ENCODE data around the gene SLCO2A1.

SLCO2A1 gene

DNA sequence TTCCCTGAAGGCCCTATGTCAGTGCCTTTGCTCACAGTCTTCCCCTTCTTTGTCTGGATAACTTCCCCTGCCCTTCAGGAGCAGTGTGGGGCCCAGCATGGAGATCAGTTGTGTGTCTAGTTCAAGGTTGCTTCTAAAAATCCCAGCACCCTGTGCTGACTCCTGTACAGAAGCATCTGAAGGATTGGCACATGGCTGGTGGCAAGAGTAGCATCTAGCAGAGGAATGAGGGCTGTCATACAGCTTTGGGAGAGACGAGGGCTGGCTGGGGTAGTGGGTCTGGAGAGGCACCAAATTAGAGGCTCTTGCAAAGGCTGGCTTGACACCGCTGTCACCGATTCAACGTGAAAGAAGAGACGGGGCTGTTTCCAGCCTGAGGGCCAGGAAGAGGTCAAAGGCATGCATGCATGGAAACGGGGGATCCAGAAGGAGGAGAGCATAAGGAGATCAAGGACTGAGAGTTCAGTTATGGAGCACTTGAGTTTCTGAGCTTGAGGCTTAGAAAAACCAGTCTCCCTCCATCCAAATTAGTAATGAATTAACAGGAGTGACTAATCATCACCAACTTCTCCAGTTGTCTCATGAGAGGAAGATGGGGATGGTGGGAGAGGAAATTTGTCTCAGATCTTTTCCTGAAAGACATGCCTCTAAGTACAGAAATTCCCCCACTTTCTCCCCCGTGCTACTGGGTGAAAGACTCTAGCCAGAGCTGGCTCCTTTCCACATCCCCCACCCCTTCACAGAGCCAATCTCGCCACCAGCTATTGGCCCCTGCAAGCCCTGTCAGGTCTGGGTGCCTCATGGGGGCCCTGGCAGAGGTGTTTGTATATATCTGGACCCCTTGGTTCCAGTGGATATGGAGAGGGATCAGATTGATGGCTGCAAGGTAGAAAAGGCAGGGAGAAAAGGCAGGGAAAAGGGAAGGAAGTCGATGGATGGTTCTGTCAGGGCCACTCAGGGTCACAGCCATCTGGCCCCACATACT lies 45.9 kb downstream of the SLCO2A1 start:
- no peak for DNase-seq (ENCODE audit: extremely low read depth in 1 of 2, low read depth in 1 of 2)

DNA sequence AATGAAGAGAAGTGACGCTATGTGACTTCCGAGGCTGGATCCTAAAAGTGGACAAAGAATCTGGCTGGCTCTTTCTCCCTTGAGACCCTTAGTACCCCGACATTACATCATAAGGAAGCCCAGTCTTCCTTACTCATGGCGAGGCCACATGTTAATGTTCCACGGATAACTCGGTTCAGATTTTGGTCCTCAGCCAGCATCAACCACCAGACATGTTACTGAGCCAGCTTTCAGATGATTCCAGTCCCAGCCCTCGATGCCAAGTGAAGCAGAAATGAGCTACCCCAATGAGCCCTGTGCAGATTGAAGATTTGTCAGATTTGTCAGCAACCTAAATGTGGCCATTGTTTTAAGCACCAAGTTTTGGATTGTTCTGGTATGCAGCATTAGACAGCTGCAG lies 46.6 kb downstream of the SLCO2A1 start:
- no peak for DNase-seq (ENCODE audit: extremely low read depth in 1 of 2, low read depth in 1 of 2)

DNA sequence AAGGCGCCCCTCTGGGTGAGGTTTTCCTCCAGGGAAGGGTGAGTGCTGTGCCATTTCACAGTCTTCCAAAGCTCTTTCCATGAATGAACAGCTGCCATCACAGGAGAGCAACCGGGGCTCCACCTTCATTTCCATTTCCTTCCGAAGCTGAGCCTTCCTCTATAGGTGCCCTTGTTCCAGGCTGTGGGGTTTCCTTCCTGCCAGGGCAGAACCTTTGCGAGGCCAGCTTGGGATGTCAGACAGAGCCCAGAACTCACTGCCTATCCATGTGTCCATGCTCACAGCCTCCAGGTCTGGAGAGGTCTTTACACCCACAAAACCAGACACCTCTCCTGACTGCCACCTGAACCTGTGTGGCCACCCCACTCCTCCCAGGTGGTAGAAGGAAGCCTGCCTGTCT lies 49.2 kb downstream of the SLCO2A1 start:
- no peak for DNase-seq (ENCODE audit: extremely low read depth in 1 of 2, low read depth in 1 of 2)

DNA sequence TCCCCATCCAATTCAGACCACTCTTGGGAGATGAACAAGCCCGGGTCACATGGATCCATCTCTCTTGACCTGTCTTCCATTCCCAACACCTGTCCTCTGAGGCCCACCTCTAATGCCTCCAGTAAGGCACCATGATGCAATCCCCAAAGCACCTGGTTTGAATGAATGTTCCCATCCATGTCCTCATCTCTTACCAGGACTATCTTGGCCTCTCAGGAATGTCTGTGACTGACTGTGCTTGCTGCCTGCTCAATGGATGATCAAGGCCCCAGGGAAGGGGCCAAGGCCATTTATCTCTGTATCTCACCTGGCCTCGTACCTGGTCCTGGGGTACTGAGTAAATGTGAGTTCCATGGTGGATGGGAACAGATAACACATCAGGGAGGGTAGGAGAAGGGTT lies 49.7 kb downstream of the SLCO2A1 start:
- no peak for DNase-seq (ENCODE audit: extremely low read depth in 1 of 2, low read depth in 1 of 2)

DNA sequence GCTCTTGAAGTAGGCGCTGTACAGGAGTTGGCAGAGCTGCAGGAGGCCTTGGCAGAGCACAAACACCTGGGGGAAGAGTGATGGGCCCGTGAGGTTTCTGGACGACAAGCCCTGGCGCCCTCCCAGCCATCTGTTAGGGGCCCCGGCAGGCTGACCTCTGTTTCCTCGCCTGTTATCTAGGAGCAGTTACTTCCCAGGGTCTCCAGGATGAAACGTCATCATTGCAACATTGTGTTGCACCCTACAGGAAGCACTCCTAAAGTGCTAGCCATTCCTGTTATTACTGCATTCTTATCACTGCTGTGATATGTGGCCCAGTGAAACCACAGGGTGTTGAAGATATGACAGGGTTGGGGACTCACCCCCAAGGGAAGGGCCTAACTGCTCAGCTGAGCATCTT lies 50.2 kb downstream of the SLCO2A1 start:
- DNase-seq (ENCODE audit: extremely low read depth in 1 of 2, low read depth in 1 of 2): no peak

DNA sequence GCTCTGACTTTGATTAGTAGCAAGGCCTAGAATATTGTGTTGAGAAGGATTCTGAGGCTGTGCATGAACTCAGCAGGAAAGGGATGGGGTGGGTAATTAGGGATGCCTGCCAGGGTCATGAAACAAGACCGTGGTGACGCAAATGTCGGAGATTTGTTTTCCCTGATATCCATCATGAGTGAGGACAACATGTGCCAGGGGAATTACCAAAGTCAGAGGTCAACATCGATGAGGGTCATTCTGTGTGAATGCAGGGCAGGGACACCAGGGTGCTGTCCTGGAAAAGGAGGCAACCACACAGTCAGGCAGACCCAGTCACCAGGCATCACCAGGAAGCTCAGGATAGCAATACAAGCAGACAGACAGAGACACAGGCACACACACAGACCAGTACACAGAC lies 52.2 kb downstream of the SLCO2A1 start:
- DNase-seq (ENCODE audit: extremely low read depth in 1 of 2, low read depth in 1 of 2): no peak

DNA sequence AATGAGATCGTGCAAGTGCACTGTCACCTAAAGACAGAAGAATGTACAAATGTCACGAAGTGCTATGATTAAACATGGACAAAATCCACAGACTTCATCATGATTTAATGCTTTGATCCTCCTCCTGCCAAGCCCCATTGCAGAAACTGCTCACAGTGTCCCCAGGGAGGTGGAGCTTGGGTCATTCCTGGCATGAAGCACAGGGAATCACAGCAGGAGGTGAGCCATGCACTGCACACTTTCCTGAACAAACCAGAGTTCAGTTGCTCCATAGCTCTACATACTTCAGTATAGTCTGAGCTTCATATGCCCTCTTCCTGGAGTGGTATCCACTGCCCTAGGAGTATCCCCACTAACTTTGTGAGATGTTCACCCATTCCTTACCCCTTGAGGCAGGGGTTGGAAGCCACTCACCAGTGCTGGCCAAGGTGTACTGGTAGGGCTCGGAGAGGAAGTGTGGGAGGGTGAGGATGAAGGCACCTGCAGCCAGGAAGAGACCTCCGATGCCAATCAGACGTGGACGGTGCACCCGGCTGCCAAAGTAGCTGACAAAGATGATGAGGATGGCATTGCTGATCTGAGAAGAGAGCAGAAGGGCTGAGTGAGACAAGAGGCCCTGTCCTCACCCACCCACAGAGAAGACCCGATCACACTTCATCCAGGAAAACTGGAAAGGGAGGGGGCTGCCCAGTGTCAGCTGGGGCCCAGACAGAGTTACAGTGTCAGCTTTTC lies 56.3 kb downstream of the SLCO2A1 start:
- no peak for DNase-seq (ENCODE audit: extremely low read depth in 1 of 2, low read depth in 1 of 2)

DNA sequence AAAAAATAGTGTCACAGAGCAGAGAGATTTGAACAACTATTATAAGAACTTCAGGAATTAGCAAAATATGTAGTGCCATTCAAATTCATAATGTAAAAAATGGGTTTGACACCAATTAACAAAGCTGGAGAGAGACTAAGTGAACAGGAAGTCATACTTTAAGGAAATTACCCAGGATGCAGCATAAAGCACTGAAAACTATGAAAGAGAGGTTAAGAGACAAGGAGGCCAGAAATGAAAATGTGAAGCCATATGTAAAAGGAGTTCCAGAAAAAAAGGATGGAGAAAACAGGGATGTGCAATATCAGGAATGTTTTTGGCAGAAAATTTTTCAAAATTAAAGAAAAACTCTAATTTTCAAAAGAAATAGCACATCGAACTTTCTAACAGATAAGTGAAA lies 57.6 kb downstream of the SLCO2A1 start:
- no peak for DNase-seq (ENCODE audit: extremely low read depth in 1 of 2, low read depth in 1 of 2)

DNA sequence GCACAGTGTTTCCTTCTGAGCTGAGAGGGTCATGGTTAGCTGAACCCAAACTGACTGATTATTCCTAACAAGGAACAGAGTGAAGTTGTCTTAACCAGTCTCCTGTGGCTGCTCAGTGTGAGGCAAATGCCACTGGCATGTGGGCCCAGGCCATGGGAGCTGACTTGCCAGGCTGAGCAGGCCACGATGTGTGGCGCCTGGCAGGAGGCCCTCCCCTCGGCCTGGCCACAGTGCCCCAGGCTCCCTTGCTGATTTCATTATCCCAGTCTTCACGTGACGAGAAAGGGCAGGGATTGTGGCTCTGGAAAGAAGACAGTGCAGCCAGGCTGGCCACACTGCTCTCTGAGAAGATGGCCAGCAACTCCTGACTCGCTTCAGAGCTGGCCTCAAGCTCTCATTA lies 58.8 kb downstream of the SLCO2A1 start:
- no peak for DNase-seq (ENCODE audit: extremely low read depth in 1 of 2, low read depth in 1 of 2)

DNA sequence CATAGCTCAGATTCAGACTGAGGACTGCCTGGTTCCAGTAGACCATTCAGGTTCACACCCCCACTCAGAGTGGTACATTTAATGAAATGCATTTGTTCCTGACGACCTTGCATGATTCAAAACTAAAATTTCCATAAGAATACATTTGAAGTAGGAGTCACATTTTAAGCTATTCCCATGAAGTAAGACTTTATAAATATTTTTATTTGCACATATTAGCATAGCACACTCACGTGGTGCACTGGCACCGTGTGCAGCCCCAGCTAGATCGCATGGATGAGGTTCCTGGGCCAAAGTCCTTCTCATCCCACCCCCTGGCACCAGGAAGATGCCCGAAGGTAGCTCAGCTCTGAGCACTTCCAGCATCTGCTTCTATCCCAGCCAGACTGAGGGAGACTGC lies 59.4 kb downstream of the SLCO2A1 start:
- DNase-seq (ENCODE audit: extremely low read depth in 1 of 2, low read depth in 1 of 2): no peak

DNA sequence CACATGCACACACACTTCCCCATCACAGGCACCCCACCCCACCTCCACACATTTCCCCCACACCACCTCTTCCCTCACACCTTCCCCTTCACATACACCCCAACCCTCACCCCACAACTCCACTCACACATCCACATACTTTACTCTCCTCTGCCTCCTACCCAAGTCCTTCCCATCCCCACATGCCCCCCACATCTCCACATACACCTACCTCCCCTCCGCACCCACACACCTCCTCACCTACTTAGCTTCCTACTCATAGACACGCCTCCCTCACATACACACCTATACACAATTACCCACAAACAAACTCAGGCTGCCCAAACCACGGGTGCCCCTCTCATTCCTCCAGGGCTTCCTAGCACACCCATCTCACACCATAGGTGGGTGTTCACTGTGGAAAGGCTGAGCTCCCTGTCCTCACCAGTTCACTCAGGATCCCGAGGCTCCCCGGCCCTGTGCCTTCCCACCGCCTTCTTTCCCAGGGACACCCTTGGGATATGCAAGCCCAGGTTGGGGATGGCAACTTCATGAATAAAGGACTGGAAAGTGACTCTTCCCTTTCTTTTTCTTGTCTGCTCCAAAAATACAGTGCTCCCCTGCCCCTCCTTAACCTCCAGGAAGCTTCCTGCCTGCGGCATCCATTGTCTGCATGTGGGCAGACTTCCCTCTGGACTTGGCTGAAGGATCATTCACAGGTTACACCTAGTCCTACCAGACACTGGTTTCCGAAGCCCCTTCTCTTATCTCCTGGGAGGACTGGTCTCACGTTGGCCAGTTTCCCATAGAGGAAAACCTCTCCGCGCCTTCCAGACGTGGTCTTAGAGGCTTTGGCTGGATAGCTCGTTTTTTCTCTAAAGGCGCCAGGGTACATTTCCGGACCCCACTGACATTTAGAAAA lies 61.5 kb downstream of the SLCO2A1 start:
- no peak for DNase-seq (ENCODE audit: extremely low read depth in 1 of 2, low read depth in 1 of 2)

DNA sequence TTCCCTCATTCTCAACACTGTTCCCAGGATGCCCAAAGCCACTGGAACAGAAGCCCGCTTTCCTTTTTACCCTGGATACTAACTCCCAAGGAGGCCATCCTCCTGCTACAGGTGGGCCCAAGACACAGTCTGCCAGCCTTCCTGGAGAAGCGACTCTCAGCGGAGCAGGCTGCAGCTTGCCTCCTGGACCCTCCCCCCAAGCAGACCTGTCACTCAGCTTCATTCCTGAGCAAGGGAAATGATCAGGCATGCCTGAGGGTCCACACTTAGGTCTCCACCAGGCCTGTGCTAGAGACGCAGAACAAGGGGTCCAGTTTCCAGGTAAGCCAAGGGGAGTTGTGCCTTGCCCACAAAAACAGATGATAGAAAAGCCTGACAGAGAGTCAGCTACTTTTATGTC lies 62.8 kb downstream of the SLCO2A1 start:
- DNase-seq (ENCODE audit: extremely low read depth in 1 of 2, low read depth in 1 of 2): no peak

DNA sequence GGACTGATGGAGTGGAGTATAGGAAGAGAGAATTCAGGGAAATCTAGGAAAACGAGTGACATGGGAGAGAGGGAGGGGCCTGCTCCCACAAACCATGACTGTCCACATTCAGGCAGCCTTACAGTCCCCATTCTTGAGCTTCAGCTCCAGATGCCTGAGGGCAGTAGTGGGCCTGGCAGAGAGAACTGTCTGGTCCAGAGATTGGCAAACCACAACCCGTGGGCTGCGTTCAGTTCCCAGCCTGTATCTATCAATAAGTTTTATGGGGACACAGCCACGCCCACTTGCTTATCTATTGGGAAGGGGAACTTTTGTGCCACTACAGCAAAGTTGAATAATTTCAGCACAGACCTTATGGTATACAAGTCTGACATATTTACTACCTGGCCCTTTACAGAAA lies 63.8 kb downstream of the SLCO2A1 start:
- DNase-seq (ENCODE audit: extremely low read depth in 1 of 2, low read depth in 1 of 2): no peak

DNA sequence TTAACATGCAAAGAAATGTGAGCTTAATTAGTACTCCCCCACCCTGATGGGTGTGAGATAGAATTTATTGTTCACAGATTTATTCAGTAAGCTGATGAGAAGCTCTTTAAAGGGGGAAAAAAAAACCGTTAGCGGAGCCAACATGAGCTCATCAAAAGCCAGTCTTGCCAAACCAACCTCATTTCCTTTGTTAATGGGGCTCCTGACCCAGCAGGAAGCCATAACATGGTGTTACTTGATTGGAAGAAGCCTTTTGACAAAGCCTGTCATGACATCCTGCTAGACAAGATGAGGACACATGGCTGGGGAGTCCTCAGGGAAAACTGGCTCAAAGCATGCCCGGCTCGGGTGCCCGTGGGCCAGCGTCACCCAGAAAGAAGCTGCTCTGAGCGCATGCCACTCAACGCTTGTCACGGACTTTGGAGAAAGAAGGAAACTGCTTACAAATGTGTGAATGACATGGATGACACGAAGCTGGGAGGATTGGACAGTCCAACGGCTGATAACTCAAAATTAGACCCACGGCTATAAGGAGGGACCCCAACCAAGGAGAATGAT lies 64.6 kb downstream of the SLCO2A1 start:
- no peak for DNase-seq (ENCODE audit: extremely low read depth in 1 of 2, low read depth in 1 of 2)

DNA sequence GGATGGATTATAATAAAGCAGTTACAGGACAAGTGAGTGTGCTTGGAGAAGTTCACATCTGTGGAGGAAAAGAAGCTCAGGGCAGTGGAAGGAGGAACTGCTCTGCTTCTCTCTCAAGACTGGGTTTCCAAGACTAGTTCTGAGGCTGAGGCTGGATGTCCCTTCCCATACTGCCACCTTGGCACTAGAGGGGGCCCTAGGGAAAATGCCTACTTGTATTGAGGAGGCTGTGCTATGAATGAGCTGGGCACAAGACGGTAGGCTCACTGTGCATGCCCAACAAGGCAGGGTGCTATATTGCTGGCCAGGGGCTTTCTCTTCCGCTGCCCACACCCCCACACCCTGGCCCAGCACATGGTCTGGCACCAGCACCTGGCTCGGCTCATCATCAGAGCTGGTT lies 65.2 kb downstream of the SLCO2A1 start:
- no peak for DNase-seq (ENCODE audit: extremely low read depth in 1 of 2, low read depth in 1 of 2)

DNA sequence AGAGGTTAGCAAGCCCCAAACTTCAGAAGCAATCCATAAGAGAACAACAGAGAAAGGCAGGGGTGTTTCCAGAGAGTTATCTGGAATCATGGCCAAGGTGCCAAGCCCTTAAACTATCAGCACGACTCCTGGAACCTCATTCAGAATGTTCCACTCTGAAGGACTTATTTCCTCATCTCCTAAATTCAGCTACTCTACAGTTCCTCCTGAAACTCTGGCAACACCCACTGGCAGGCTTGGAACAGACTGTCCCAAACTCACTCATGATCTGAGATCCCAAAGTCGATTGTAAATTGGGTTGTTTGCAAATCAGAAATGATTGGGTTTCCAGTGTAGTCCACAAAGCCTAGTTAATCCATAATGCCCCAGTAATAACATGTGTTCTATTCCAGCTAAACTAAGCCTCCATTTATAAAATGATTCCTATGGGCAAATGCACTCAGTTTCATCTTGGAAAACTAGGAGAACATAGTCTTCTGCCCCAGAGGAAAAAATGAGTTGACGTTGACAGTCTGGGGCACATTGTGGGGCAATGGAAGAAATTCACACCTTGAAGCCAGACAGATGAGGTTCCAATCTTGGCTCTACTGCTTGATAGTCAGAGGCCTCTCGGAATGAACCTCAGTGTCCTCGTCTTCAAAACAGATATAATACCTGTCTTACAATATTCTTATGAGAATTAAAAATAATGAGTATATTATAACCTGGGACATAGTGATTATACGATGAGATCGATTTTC lies 65.9 kb downstream of the SLCO2A1 start:
- no peak for DNase-seq (ENCODE audit: extremely low read depth in 1 of 2, low read depth in 1 of 2)

DNA sequence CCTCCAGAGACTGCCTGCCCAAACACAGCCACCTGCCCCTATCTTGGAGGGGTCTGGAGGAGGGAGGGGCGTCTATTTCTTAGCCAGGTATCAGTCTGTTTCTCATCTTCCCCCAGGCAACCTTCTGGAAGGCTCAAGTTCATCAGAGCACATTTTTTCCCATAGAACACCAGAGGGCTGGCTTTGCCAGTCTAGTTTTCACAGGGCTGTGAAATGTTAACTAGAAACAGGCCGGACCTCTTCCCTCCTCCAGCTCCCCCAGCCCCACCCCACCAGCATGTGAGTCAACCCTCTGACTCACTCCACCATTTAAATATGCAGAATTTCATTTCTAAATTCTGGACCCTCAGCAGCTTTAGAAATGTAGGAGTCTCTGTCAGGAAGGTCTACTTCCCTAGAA lies 66.9 kb downstream of the SLCO2A1 start:
- no peak for DNase-seq (ENCODE audit: extremely low read depth in 1 of 2, low read depth in 1 of 2)

DNA sequence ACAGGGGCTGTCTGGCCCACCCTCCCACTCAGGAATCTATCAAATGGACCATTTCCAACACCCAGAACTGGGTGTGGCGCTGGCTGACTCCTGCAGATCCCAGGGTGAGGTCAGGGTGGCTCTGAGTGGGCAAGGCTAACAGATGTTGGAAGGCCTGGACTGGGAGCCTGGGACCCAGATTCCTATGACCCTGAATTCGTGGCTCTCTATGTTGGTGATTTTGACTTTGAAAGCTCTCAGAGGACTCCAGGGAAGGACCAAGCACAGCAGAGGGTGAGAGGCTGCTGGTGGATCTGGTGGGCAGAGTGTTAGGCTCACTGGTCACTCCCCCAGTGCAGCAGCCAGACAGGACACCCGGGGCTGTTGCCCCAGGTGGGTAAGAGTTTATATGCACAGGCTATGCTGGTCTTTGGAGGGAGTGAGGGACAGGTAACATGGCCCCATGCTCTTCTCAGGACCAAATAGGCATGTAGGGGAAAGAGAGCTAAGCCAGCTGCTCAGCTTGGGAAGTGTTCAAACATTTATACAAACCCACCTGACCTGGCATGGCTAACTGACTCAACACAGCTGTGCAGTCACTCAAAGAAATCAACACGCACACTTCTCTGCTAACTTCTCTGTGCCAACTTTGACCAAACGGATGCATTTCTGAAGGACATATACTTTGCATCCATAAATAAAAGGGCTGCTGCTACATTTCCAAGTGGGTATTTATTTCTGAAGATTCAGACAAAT lies 71.5 kb downstream of the SLCO2A1 start:
- no peak for DNase-seq (ENCODE audit: extremely low read depth in 1 of 2, low read depth in 1 of 2)

DNA sequence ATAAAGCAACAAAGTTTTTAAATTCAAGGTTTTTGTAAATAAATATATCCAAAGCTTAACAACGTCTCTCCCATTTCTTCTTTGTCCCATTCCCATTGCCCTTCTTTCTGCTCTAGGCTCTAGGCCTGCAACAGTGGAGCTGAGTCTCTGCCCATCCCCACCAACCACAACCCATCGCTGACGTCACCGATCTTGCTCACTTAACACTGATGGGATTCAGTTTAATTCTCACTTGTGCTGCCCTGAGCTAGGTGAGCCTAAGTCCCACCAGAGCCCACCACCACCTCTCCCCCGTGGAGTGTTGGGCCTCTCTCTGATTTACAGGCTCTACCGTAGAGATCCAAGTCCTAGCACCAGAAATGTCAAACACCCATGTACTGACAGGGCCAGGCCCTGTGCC lies 72.7 kb downstream of the SLCO2A1 start:
- DNase-seq (ENCODE audit: extremely low read depth in 1 of 2, low read depth in 1 of 2): no peak
